Adrenal gland (tissue), 12 donors: ENCODE measurements around the gene PYCR2. TPM values are rescaled to one million over a fixed set of nuclear protein-coding genes. Genes with fewer than 3 reads are reported as not detected.

Source experiments
- DNase-seq, 7 donors: peaks; one replicate each; pipeline ENCODE4 v3.0.0-alpha.2; 2019 to 2020
- H3K27ac ChIP-seq, 5 donors: fragments of 200-600 bp; sonication (generic) in 4 of 5; 1 replicate in 3 of 5; 2 replicates in 2 of 5; pipeline versions ENCODE4 v1.5.1 to v1.8.0; 2016 to 2020; ENCODE audit warnings: mild to moderate bottlenecking in 1 of 5
- H3K27me3 ChIP-seq: fragments of 200-600 bp; 2 replicates; pipeline ENCODE4 v1.8.0; 2021
- H3K36me3 ChIP-seq, 2 donors: fragments of 200-600 bp; replicated peaks in 1 of 2; 1 replicate in 1 of 2; 2 replicates in 1 of 2; pipeline versions ENCODE4 v1.5.1 to v1.8.0; 2018 to 2022
- H3K4me1 ChIP-seq, 2 donors: fragments of 200-600 bp; replicated peaks in 1 of 2; 1 replicate in 1 of 2; 2 replicates in 1 of 2; pipeline versions ENCODE4 v1.5.1 to v1.8.0; 2018 to 2021
- H3K4me3 ChIP-seq, 4 donors: fragments of 200-600 bp; sonication (generic) in 3 of 4; one replicate each; pipeline ENCODE4 v1.5.1; 2016 to 2018
- H3K9me3 ChIP-seq, 3 donors: fragments of 200-600 bp; sonication (generic) in 1 of 3; replicated peaks in 1 of 3; 1 replicate in 2 of 3; 2 replicates in 1 of 3; pipeline versions ENCODE4 v1.5.1 to v1.8.0; 2016 to 2021
- POLR2A ChIP-seq, 2 donors: fragments of 450-650 bp; IDR thresholded peaks; one replicate each; pipeline ENCODE4 v1.6.1; 2017; ENCODE audit warnings: antibody characterized with exemption in 2 of 2, mild to moderate bottlenecking in 2 of 2, moderate library complexity in 1 of 2
- WGBS, 4 donors: extraction: QIAGEN DNeasy Blood & Tissue Kit in 2 of 4; methylation state at CpG; one replicate each; pipeline versions ENCODE4 v1.1.5 to v1.1.7; 2013 to 2017; 5-methylcytosine and 5-hydroxymethylcytosine counted together
- intact Hi-C, 2 donors: fragments of 100-400 bp; cut with DNase I; formaldehyde crosslinking; loops; one replicate each; pipeline versions ENCODE4 v1.14.1 to v1.15.0; 2022 to 2023
- polyA plus RNA-seq, 3 donors: library from polyadenylated mRNA; stranded (reverse); fragments of 200-250 nt in 2 of 3; fragments of 350-450 nt in 1 of 3; fragmentation: Illumina TruSeq in 1 of 3; extraction: RNeasy Lipid Tissue Mini Kit (QIAGEN cat#74804) in 1 of 3; gene quantifications; one replicate each; pipeline ENCODE4 v1.2.3, GENCODE V29; 2013 to 2014
- total RNA-seq, 9 donors: library from RNA; depleted of rRNA in 4 of 9; stranded (reverse); fragments of >200 nt in 4 of 9; fragments of 120-200 nt in 1 of 9; fragmentation: NEBNext Ultra II Directional in 1 of 9; extraction: Animal tissue kit (Norgen Biotek cat#: 25700) in 1 of 9; gene quantifications; one replicate each; pipeline versions ENCODE4 v1.1.0 to v1.2.4, GENCODE V29; 2013 to 2023
- TF ChIP-seq, protein P1 (sequence below), 6 experiments: fragments of 450-650 bp in 4 of 6; fragments of 200-600 bp in 2 of 6; sonication (generic) in 1 of 6; IDR thresholded peaks; 1 replicate in 5 of 6; 2 replicates in 1 of 6; pipeline versions ENCODE4 v1.5.1 to v1.8.0; 2016 to 2021; ENCODE audit warnings: antibody characterized with exemption in 6 of 6, mild to moderate bottlenecking in 2 of 6, moderate library complexity in 1 of 6
- donor health status: healthy with polysubstance abuse.
- donor health status: Bipolar disorder and iron deficiency.
- donor health status: DM: yes; HTN: yes; CAD: no.
- donor health status: DM: no; HTN: no; CAD: no.
- donor health status: DM: no; HTN: no; CAD: no.
- donor health status: DM: yes; HTN: yes; CAD: no.

PYCR2 gene
- total and polyA plus RNA-seq, 12 donors = 76.0 to 135 (median 84.2) TPM

DNA sequence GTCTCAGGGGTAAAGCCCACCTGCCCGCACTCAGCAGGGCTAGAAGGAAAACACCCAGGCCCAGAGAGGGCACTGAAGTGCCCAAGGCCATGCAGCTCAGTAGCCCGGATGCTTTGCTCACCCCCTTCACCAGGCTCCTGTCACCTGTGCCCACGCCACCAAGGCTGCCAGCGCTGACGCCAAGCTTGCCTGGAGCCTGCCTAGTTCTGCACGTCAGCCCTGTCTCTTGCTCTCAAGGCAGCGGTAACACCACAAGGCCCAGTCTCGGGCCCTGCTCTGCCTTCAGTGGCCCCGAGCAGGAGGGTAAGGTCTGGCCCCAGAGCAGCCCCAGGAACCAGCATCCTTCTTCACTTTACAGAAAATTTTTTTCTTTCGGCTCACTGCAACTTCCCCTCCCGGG is 49.6 kb downstream of the PYCR2 start:
- 88 to 93% (median 92%) methylated on average over 8 to 11 of the region's 11 CpGs for WGBS, 4 donors
- Histone ChIP-seq H3K4me1 (peaks cover 5 to 18% of the 10 kb centered on the region in 2 donors), H3K27ac (no peak overlapping the region), H3K27me3 (no peaks in the 10 kb centered on the region), H3K36me3 (peaks cover 0 to 48% of the 10 kb centered on the region in 2 donors), H3K9me3 (no peaks in the 10 kb centered on the region), H3K4me3 (no peak overlapping the region)
- intact Hi-C loops = no loop called here
- no peak for DNase-seq
- no peak for TF ChIP-seq POLR2A (IDR thresholded peaks at IDR 0.05)
- TF ChIP-seq, protein P1, sequence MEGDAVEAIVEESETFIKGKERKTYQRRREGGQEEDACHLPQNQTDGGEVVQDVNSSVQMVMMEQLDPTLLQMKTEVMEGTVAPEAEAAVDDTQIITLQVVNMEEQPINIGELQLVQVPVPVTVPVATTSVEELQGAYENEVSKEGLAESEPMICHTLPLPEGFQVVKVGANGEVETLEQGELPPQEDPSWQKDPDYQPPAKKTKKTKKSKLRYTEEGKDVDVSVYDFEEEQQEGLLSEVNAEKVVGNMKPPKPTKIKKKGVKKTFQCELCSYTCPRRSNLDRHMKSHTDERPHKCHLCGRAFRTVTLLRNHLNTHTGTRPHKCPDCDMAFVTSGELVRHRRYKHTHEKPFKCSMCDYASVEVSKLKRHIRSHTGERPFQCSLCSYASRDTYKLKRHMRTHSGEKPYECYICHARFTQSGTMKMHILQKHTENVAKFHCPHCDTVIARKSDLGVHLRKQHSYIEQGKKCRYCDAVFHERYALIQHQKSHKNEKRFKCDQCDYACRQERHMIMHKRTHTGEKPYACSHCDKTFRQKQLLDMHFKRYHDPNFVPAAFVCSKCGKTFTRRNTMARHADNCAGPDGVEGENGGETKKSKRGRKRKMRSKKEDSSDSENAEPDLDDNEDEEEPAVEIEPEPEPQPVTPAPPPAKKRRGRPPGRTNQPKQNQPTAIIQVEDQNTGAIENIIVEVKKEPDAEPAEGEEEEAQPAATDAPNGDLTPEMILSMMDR (IDR thresholded peaks at IDR 0.05) = no peak

DNA sequence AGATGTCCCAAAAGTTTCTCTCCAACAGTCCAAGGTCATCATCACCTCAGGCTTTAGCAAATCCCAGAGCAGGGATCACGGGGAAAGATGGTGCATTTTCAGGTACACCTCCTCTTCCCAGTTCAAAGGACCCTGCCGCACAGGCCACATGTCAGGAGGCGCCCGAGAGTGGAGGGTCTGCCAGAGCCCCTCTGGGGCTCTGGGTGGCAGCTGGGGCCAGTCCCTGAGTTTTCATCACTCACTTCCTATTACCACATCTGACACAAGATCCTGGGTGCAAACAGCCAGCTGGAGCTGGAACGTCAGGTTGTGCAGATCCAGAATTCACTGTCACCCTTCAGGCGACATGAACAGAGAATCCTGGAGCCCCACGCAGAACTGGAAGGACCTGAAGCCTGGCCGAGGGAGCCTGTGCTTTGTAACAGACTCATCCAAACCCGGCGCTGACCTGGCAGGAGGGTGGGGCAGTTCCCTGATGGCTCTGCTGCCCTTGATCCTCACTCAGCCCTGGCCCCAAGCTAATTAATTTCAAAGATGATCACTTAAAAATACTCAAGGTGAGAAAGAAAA is 50.7 kb downstream of the PYCR2 start:
- Histone ChIP-seq H3K9me3 (no peaks in the 10 kb centered on the region), H3K4me3 (no peak overlapping the region), H3K4me1 (peaks cover 0 to 10% of the 10 kb centered on the region in 2 donors), H3K27ac (no peak overlapping the region), H3K36me3 (peaks cover 0 to 55% of the 10 kb centered on the region in 2 donors), H3K27me3 (no peaks in the 10 kb centered on the region)
- WGBS, 4 donors = 25 to 84% (median 81%) methylated on average over 4 to 10 of the region's 10 CpGs
- TF ChIP-seq, protein P1 (IDR thresholded peaks at IDR 0.05) = no peak
- TF ChIP-seq POLR2A (IDR thresholded peaks at IDR 0.05) = no peak
- no peak for DNase-seq
- intact Hi-C loops = no loop called here

DNA sequence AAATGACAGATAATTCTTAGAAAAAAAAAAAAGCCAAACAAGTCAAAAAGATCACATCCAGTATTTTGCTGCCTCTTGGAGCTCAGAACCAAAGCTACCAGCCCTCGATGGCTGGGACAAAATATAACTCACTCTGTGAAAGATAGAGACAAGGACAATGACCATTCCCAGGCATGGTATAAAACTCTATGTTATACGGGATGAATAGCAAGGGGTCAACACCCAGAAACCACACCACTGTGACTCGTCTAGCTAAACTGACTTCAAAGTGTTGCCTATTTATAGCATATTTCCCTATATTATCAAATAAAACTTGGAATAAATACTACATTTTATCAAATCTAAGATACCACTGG is 52.0 kb downstream of the PYCR2 start:
- H3K4me3 ChIP-seq = no peak overlapping the region
- intact Hi-C loops = no loop called here

DNA sequence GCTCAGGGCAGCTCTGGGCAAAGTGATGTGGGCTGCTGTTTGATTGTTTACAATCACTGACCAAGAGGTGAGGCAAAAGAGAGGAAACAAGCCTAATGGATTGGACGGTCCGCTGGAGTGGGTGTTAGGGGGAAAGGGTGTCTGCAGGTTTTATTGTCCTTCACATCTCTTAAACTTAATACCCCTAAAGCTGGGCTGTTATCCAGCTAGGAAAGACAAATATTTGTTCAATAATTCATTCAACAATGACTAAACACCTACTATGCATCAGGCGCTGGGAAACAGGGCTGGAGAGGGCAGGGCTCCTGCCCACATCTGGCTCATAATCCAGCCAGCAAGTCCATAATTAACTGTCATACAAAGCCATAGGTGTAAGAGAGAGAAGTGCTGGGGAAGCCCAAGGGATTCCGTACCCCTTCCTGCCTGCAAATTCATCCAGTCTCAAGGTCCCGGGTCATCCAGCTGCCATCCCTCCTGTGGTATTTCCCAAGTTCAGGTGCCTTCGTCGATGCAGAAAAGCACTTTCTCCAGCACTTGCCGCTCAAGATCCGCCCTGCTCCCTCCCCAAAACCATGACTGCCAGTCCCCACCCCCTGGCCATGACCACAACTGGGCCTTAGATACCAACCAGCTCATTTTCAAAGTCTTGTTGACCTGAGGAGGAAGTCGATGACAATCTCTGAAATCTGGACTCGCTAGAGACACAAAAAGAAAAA is 52.5 kb downstream of the PYCR2 start:
- WGBS, 4 donors = 64 to 73% (median 69%) methylated on average over 10 to 11 of the region's 11 CpGs
- Histone ChIP-seq H3K27ac (no peak overlapping the region), H3K4me1 (no peaks in the 10 kb centered on the region), H3K4me3 (no peak overlapping the region), H3K27me3 (no peaks in the 10 kb centered on the region), H3K9me3 (no peaks in the 10 kb centered on the region), H3K36me3 (peaks cover 0 to 69% of the 10 kb centered on the region in 2 donors)
- intact Hi-C loops = no loop called here
- DNase-seq = peak in 1 of 7 donors; percentile 34
- no peak for TF ChIP-seq POLR2A (IDR thresholded peaks at IDR 0.05)
- TF ChIP-seq, protein P1 (IDR thresholded peaks at IDR 0.05) = no peak

More for the DNA sequence above, 52.0 kb downstream of the PYCR2 start:
- Histone ChIP-seq H3K4me1 (no peaks in the 10 kb centered on the region), H3K9me3 (no peaks in the 10 kb centered on the region), H3K36me3 (peaks cover 0 to 64% of the 10 kb centered on the region in 2 donors), H3K27ac (no peak overlapping the region), H3K27me3 (no peaks in the 10 kb centered on the region)
- 46 to 57% (median 56%) methylated on average over 3 of the region's 3 CpGs for WGBS, 4 donors
- TF ChIP-seq, protein P1 (IDR thresholded peaks at IDR 0.05) = no peak
- TF ChIP-seq POLR2A (IDR thresholded peaks at IDR 0.05) = no peak
- DNase-seq = no peak
